ENCODE data around the gene RBM19.

The RBM19 gene

GRCh38 chr12:113844495-113845210 lies 121.5 kb downstream of the RBM19 start:
- H3K27ac ChIP-seq (replicated peaks): no peak overlapping the region
- H3K27me3 ChIP-seq (ENCODE audit: insufficient read depth, poor library complexity, severe bottlenecking): no peaks in the 10 kb centered on the region
- DNase-seq (ENCODE audit: low read depth in 1 of 2, low spot score in 1 of 2): no peak
- H3K4me3 ChIP-seq (replicated peaks; ENCODE audit: insufficient read depth, low read length): no peak overlapping the region
- no peak for TF ChIP-seq POLR2AphosphoS5 (IDR thresholded peaks at IDR 0.05; ENCODE audit: low read depth)
- TF ChIP-seq SPI1 (IDR thresholded peaks at IDR 0.05; ENCODE audit: borderline replicate concordance, low read depth): no peak
- no peak for TF ChIP-seq CTCF (IDR thresholded peaks at IDR 0.05; ENCODE audit: insufficient read depth, low read length)
- no peak for TF ChIP-seq GABPA (IDR thresholded peaks at IDR 0.05; ENCODE audit: low read depth)
- TF ChIP-seq REST (IDR thresholded peaks at IDR 0.05; ENCODE audit: insufficient replicate concordance, low read depth): no peak

- Histone ChIP-seq H3K27ac (replicated peaks) (no peak overlapping the region), H3K4me3 (replicated peaks; ENCODE audit: insufficient read depth, low read length) (no peak overlapping the region), H3K27me3 (ENCODE audit: insufficient read depth, poor library complexity, severe bottlenecking) (no peaks in the 10 kb centered on the region)
- TF ChIP-seq SPI1 (IDR thresholded peaks at IDR 0.05; ENCODE audit: borderline replicate concordance, low read depth) (no peak), POLR2AphosphoS5 (IDR thresholded peaks at IDR 0.05; ENCODE audit: low read depth) (no peak), REST (IDR thresholded peaks at IDR 0.05; ENCODE audit: insufficient replicate concordance, low read depth) (no peak), CTCF (IDR thresholded peaks at IDR 0.05; ENCODE audit: insufficient read depth, low read length) (no peak), GABPA (IDR thresholded peaks at IDR 0.05; ENCODE audit: low read depth) (no peak)
- DNase-seq (ENCODE audit: low read depth in 1 of 2, low spot score in 1 of 2): no peak
Measured at GRCh38 chr12:113842699-113843098, 123.4 kb downstream of the RBM19 start.

GRCh38 chr12:113841786-113842185 lies 124.3 kb downstream of the RBM19 start:
- DNase-seq (ENCODE audit: low read depth in 1 of 2, low spot score in 1 of 2): no peak
- Histone ChIP-seq H3K27me3 (ENCODE audit: insufficient read depth, poor library complexity, severe bottlenecking) (no peaks in the 10 kb centered on the region), H3K27ac (replicated peaks) (no peak overlapping the region), H3K4me3 (replicated peaks; ENCODE audit: insufficient read depth, low read length) (no peak overlapping the region)
- no peak for TF ChIP-seq SPI1 (IDR thresholded peaks at IDR 0.05; ENCODE audit: borderline replicate concordance, low read depth)
- TF ChIP-seq GABPA (IDR thresholded peaks at IDR 0.05; ENCODE audit: low read depth): no peak
- TF ChIP-seq REST (IDR thresholded peaks at IDR 0.05; ENCODE audit: insufficient replicate concordance, low read depth): no peak

Data from HL-60 (cell line).